Nephron (organoid): ENCODE measurements around the gene ZNF268.
"Not testable (repeated sequence)": the region's sequence is repeated elsewhere in the genome, so short reads cannot be mapped to it uniquely, and the experiment has no call there.

Experiments
- H3K27ac Mint-ChIP-seq, 3 experiments: 2 replicates each; pipeline ENCODE4 v1.8.0; 2020; ENCODE audit warnings: mixed read lengths in 3 of 3, mild to moderate bottlenecking in 2 of 3, moderate library complexity in 1 of 3
- H3K27me3 Mint-ChIP-seq: 2 replicates; pipeline ENCODE4 v1.8.0; 2021; ENCODE audit warnings: low read depth, mild to moderate bottlenecking, moderate library complexity, mixed read lengths
- H3K36me3 Mint-ChIP-seq: 2 replicates; pipeline ENCODE4 v1.8.0; 2020; ENCODE audit warnings: low read depth, mixed read lengths
- H3K4me1 Mint-ChIP-seq: 2 replicates; pipeline ENCODE4 v1.8.0; 2020; ENCODE audit warnings: mixed read lengths
- H3K4me3 Mint-ChIP-seq, 3 experiments: 2 replicates each; pipeline ENCODE4 v1.8.0; 2020; ENCODE audit warnings: mild to moderate bottlenecking in 3 of 3, mixed read lengths in 3 of 3, moderate library complexity in 2 of 3
- H3K9me3 Mint-ChIP-seq: 2 replicates; pipeline ENCODE4 v1.8.0; 2020; ENCODE audit warnings: mixed read lengths
- TF ChIP-seq, protein P1 (sequence below), 3 experiments: fragments of 200-600 bp; sonication (generic); IDR thresholded peaks; one replicate each; pipeline ENCODE4 v1.5.0; 2021; ENCODE audit warnings: antibody characterized with exemption in 3 of 3; ENCODE audit not compliant: unreplicated experiment in 3 of 3

ZNF268 gene

GRCh38 chr12:133251732-133252131, 70.4 kb downstream of the ZNF268 start:
- Mint-ChIP-seq H3K27ac (no peak overlapping the region), H3K4me3 (no peak overlapping the region), H3K4me1 (no peaks in the 10 kb centered on the region), H3K9me3 (peaks cover 57% of the 10 kb centered on the region), H3K27me3 (no peaks in the 10 kb centered on the region), H3K36me3 (no peaks in the 10 kb centered on the region)
- TF ChIP-seq, protein P1, sequence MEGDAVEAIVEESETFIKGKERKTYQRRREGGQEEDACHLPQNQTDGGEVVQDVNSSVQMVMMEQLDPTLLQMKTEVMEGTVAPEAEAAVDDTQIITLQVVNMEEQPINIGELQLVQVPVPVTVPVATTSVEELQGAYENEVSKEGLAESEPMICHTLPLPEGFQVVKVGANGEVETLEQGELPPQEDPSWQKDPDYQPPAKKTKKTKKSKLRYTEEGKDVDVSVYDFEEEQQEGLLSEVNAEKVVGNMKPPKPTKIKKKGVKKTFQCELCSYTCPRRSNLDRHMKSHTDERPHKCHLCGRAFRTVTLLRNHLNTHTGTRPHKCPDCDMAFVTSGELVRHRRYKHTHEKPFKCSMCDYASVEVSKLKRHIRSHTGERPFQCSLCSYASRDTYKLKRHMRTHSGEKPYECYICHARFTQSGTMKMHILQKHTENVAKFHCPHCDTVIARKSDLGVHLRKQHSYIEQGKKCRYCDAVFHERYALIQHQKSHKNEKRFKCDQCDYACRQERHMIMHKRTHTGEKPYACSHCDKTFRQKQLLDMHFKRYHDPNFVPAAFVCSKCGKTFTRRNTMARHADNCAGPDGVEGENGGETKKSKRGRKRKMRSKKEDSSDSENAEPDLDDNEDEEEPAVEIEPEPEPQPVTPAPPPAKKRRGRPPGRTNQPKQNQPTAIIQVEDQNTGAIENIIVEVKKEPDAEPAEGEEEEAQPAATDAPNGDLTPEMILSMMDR (IDR thresholded peaks at IDR 0.05; ENCODE audit: unreplicated experiment in 3 of 3): no peak

DNA sequence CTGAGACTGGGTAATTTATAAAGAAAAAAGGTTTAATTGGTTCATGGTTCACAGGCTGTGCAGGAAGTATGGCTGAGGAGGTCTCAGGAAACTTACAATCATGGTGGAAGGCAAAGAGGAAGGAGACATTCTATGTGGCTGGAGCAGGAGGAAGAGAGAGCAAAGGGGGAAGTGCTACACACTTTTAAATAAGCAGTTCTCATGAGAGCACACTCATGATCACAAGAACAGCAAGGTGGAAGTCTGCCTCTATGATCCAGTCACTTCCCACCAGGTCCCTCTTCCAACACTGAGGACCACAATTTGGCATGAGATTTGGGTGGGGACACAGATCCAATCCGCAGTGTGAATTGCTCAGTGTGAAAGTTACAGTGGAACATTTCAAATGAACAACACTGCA, 74.5 kb downstream of the ZNF268 start:
- H3K36me3 Mint-ChIP-seq, H3K27me3 Mint-ChIP-seq, H3K27ac Mint-ChIP-seq, H3K4me3 Mint-ChIP-seq, H3K4me1 Mint-ChIP-seq: not testable (repeated sequence)
- H3K9me3 Mint-ChIP-seq: peaks cover 42% of the 10 kb centered on the region

- H3K4me3 Mint-ChIP-seq: no peak overlapping the region
- H3K4me1 Mint-ChIP-seq: no peaks in the 10 kb centered on the region
- no peaks in the 10 kb centered on the region for H3K27me3 Mint-ChIP-seq
- no peak overlapping the region for H3K27ac Mint-ChIP-seq
- H3K9me3 Mint-ChIP-seq: peaks cover 41% of the 10 kb centered on the region
- TF ChIP-seq, protein P1 (IDR thresholded peaks at IDR 0.05; ENCODE audit: unreplicated experiment in 3 of 3): no peak
- H3K36me3 Mint-ChIP-seq: no peaks in the 10 kb centered on the region
These were observed 75.0 kb downstream of the ZNF268 start for GRCh38 chr12:133256321-133256720.

DNA sequence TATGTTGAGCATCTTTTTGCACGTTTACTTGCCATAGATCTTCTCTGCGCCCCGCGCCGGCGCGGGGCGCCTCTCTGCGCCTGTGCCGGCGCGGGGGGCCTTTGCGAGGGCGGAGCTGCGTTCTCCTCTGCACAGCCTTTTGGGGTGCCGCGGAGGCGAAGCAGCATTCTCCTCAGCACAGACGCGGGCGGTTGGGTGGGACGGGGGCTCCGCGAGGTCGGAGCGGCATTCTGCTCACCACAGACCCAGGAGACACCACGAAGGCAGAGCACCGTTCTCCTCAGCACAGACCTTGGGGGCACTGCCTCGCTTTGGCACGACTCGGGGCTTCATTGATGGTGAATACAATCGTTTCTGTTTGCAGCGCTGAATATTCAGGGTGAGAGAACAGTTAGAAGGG, 82.9 kb downstream of the ZNF268 start:
- H3K36me3 Mint-ChIP-seq: no peaks in the 10 kb centered on the region
- no peak overlapping the region for H3K4me3 Mint-ChIP-seq
- no peak overlapping the region for H3K27ac Mint-ChIP-seq
- TF ChIP-seq, protein P1 (IDR thresholded peaks at IDR 0.05; ENCODE audit: unreplicated experiment in 3 of 3): no peak
- no peaks in the 10 kb centered on the region for H3K4me1 Mint-ChIP-seq
- H3K9me3 Mint-ChIP-seq: peaks cover 22% of the 10 kb centered on the region
- H3K27me3 Mint-ChIP-seq: no peaks in the 10 kb centered on the region
